Umbilical cord (tissue), 2 donors: ENCODE measurements around the gene PTPRD. TPM values are rescaled to one million over a fixed set of nuclear protein-coding genes. Genes with fewer than 3 reads are reported as not detected.

Experiments used
- DNase-seq: peaks from one replicate; pipeline ENCODE4 v3.0.0-alpha.2; 2015; ENCODE audit warnings: low spot score
- total RNA-seq: library from RNA; depleted of rRNA; stranded (reverse); fragments of >200 nt; gene quantifications from one replicate; pipeline ENCODE4 v1.2.3, GENCODE V29; 2014; ENCODE audit warnings: low replicate concordance; ENCODE audit not compliant: insufficient read depth

Gene PTPRD
- total RNA-seq, 1 donor from 2014 or later, result 29.1 TPM

GRCh38 chr9:10054456-10054855 is 558.3 kb downstream of the PTPRD start:
- DNase-seq, result no peak

- DNase-seq, result no peak
Observed at GRCh38 chr9:10052916-10053315, 559.9 kb downstream of the PTPRD start.

- DNase-seq, result no peak
Observed at GRCh38 chr9:10052181-10052580, 560.6 kb downstream of the PTPRD start.

- no peak for DNase-seq
Observed at GRCh38 chr9:10050016-10050415, 562.8 kb downstream of the PTPRD start.

- no peak for DNase-seq
Observed at GRCh38 chr9:10048994-10049393, 563.8 kb downstream of the PTPRD start.

- DNase-seq, result peak; percentile 44
Observed at GRCh38 chr9:10045598-10045997, 567.2 kb downstream of the PTPRD start.

GRCh38 chr9:10041726-10042229 is 571.0 kb downstream of the PTPRD start:
- DNase-seq, result peak; percentile 56

- no peak for DNase-seq
Observed at GRCh38 chr9:10036095-10036494, 576.7 kb downstream of the PTPRD start.

GRCh38 chr9:10032166-10032565 is 580.6 kb downstream of the PTPRD start:
- no peak for DNase-seq

- no peak for DNase-seq
Observed at GRCh38 chr9:10026443-10026984, 586.3 kb downstream of the PTPRD start.

GRCh38 chr9:10015755-10016154 is 597.0 kb downstream of the PTPRD start:
- no peak for DNase-seq

- DNase-seq, result no peak
Observed at GRCh38 chr9:10014889-10015288, 597.9 kb downstream of the PTPRD start.

- no peak for DNase-seq
Observed at GRCh38 chr9:10009401-10009800, 603.4 kb downstream of the PTPRD start.

GRCh38 chr9:10008101-10008799 is 604.6 kb downstream of the PTPRD start:
- DNase-seq, result no peak

- no peak for DNase-seq
Observed at GRCh38 chr9:10007356-10007755, 605.4 kb downstream of the PTPRD start.

GRCh38 chr9:10005206-10005605 is 607.6 kb downstream of the PTPRD start:
- DNase-seq, result peak; percentile 70

GRCh38 chr9:10003047-10003446 is 609.8 kb downstream of the PTPRD start:
- no peak for DNase-seq

- no peak for DNase-seq
Observed at GRCh38 chr9:10000669-10001068, 612.1 kb downstream of the PTPRD start.

GRCh38 chr9:9998491-9999287 is 614.1 kb downstream of the PTPRD start:
- peak; percentile 21 for DNase-seq

GRCh38 chr9:9997585-9997984 is 615.2 kb downstream of the PTPRD start:
- DNase-seq, result no peak

- no peak for DNase-seq
Observed at GRCh38 chr9:9996259-9996658, 616.5 kb downstream of the PTPRD start.

GRCh38 chr9:9992936-9993335 is 619.9 kb downstream of the PTPRD start:
- no peak for DNase-seq

- no peak for DNase-seq
Observed at GRCh38 chr9:9973062-9973461, 639.7 kb downstream of the PTPRD start.
